ENCODE data around the gene NCAPH2. TPM values are rescaled to one million over a fixed set of nuclear protein-coding genes. Genes with fewer than 3 reads are reported as not detected.

The NCAPH2 gene
- total and polyA plus RNA-seq, 2 donors from 2014 or later, result 31.4 to 41.5 TPM

DNA sequence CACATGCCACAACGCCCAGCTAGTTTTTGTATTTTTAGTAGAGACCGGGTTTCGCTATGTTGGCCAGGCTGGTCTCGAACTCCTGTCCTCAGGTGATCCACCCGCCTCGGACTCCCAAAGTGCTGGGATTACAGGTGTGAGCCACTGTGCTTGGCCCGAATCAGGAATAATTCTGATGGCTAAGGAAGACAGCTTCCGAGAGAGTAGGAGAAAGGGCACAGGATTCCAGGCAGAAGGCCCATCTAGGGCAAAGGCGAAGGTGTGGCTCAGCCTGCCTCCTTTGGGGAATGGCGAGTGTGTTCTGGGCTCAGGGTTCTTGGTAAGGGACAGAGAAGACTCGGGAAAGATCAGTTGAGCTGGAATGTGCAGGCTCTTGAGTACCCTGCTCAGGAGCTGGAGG lies 56.3 kb downstream of the NCAPH2 start:
- FAIRE-seq (no peak), DNase-seq (no peak)
- no peaks in the 10 kb centered on the region for H3K9me3 ChIP-seq (ENCODE audit: control insufficient read depth in 2 of 3, insufficient read depth in 1 of 3, low read length in 3 of 3)
- H3K36me3 ChIP-seq (ENCODE audit: control insufficient read depth in 2 of 3, insufficient read depth in 3 of 3, low read length in 3 of 3), result no peaks in the 10 kb centered on the region
- H3K9ac ChIP-seq (ENCODE audit: low read length in 3 of 3), result no peak overlapping the region
- TF ChIP-seq, protein P1, sequence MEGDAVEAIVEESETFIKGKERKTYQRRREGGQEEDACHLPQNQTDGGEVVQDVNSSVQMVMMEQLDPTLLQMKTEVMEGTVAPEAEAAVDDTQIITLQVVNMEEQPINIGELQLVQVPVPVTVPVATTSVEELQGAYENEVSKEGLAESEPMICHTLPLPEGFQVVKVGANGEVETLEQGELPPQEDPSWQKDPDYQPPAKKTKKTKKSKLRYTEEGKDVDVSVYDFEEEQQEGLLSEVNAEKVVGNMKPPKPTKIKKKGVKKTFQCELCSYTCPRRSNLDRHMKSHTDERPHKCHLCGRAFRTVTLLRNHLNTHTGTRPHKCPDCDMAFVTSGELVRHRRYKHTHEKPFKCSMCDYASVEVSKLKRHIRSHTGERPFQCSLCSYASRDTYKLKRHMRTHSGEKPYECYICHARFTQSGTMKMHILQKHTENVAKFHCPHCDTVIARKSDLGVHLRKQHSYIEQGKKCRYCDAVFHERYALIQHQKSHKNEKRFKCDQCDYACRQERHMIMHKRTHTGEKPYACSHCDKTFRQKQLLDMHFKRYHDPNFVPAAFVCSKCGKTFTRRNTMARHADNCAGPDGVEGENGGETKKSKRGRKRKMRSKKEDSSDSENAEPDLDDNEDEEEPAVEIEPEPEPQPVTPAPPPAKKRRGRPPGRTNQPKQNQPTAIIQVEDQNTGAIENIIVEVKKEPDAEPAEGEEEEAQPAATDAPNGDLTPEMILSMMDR (IDR thresholded peaks at IDR 0.05; ENCODE audit: borderline replicate concordance, extremely low read depth, insufficient read depth), result no peak
- intact Hi-C loops (cut with DNase I), result no loop called here
- H3K27ac ChIP-seq (ENCODE audit: low read depth in 2 of 2, low read length in 2 of 2), result no peak overlapping the region
- H3K4me3 ChIP-seq (ENCODE audit: low read length in 3 of 3), result no peak overlapping the region
- no peaks in the 10 kb centered on the region for H3K27me3 ChIP-seq (ENCODE audit: control insufficient read depth, insufficient read depth, low read length)
- H3K4me1 ChIP-seq (ENCODE audit: control insufficient read depth in 2 of 3, insufficient read depth in 2 of 3, low read depth in 1 of 3, low read length in 3 of 3), result peaks cover 0 to 10% (median under 1%) of the 10 kb centered on the region in 3 donors

DNA sequence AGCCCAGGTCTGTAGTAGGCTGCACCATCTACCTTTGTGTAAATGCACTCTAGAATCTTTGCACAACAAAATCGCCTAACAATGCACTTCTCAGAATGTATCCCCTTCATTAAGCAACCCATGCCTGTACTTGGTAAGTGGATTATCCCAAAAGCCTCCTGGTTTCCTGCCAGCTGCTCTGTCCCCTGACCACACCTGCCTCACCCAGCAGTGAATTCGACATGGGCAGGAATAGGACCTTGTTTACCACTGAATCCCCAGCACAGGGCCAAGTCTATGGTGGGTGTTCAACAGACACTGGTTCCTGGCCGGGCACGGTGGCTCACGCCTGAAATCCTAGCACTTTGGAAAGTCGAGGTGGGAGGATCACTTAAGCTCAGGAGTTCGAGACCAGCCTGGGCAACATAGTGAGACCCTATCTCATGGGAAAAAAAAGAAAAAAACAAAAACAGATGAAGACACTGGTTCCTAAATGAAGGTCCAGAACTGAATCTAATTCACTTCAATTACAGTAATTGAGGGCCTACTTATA lies 59.8 kb downstream of the NCAPH2 start:
- no peak for FAIRE-seq
- no peak overlapping the region for H3K9ac ChIP-seq (ENCODE audit: low read length in 3 of 3)
- H3K36me3 ChIP-seq (ENCODE audit: control insufficient read depth in 2 of 3, insufficient read depth in 3 of 3, low read length in 3 of 3), result peaks cover 0 to 10% (median 7%) of the 10 kb centered on the region in 3 donors
- H3K27ac ChIP-seq (ENCODE audit: low read depth in 2 of 2, low read length in 2 of 2), result no peak overlapping the region
- H3K27me3 ChIP-seq (ENCODE audit: control insufficient read depth, insufficient read depth, low read length), result no peaks in the 10 kb centered on the region
- DNase-seq, result no peak
- no peaks in the 10 kb centered on the region for H3K9me3 ChIP-seq (ENCODE audit: control insufficient read depth in 2 of 3, insufficient read depth in 1 of 3, low read length in 3 of 3)
- H3K4me1 ChIP-seq (ENCODE audit: control insufficient read depth in 2 of 3, insufficient read depth in 2 of 3, low read depth in 1 of 3, low read length in 3 of 3), result peaks cover 0 to 23% (median 11%) of the 10 kb centered on the region in 3 donors
- H3K4me3 ChIP-seq (ENCODE audit: low read length in 3 of 3), result no peak overlapping the region
- intact Hi-C loops (cut with DNase I), result no loop called here
- TF ChIP-seq, protein P1 (IDR thresholded peaks at IDR 0.05; ENCODE audit: borderline replicate concordance, extremely low read depth, insufficient read depth), result no peak

DNA sequence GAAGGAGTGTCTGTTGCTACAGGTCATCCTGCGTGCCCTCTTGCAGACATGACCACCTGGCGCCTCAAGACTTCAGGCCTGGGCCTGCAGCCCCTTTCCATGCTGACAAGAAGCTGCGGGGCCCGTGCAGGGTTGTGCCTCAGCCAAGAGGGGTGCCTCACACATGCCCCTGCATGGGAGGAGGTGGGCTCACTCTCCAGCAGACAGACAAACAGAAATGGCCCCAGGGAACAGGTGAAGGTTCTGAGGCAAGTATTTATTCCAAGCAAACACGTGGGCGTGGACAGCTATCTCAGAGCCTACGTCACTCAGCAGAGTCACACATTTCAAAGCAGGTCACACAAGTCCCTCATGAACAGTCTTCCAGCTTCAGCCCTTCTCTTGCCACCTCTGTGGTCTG lies 60.6 kb downstream of the NCAPH2 start:
- DNase-seq, result peak in 1 of 5 donors; percentile 64
- Histone ChIP-seq H3K9ac (ENCODE audit: low read length in 3 of 3) (no peak overlapping the region), H3K27ac (ENCODE audit: low read depth in 2 of 2, low read length in 2 of 2) (no peak overlapping the region), H3K36me3 (ENCODE audit: control insufficient read depth in 2 of 3, insufficient read depth in 3 of 3, low read length in 3 of 3) (peaks cover 0 to 10% (median 7%) of the 10 kb centered on the region in 3 donors), H3K4me3 (ENCODE audit: low read length in 3 of 3) (no peak overlapping the region), H3K27me3 (ENCODE audit: control insufficient read depth, insufficient read depth, low read length) (no peaks in the 10 kb centered on the region), H3K4me1 (ENCODE audit: control insufficient read depth in 2 of 3, insufficient read depth in 2 of 3, low read depth in 1 of 3, low read length in 3 of 3) (peaks cover 0 to 17% (median 11%) of the 10 kb centered on the region in 3 donors), H3K9me3 (ENCODE audit: control insufficient read depth in 2 of 3, insufficient read depth in 1 of 3, low read length in 3 of 3) (no peaks in the 10 kb centered on the region)
- intact Hi-C loops (cut with DNase I), result no loop called here
- no peak for FAIRE-seq
- TF ChIP-seq, protein P1 (IDR thresholded peaks at IDR 0.05; ENCODE audit: borderline replicate concordance, extremely low read depth, insufficient read depth), result no peak

DNA sequence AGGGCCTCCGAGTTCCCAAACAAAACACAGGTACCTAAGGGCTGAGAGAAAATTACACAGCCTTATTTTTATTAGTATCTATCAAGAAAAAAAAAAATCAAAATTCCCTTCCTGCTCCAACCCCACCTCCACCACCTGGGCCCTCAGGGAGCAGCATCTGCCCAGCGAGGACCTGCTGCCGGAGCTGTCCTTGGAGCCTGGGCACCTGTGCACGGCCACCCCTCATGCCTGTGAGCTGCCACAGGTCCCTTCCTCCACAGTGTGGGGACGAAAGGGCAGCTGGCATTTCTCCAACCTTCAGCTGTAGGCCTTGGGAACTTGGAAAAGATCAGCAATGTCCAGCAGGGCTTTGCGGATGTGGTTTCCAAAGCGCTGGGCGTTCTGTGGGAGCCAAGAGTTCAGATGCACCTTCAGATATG lies 61.0 kb downstream of the NCAPH2 start:
- Histone ChIP-seq H3K36me3 (ENCODE audit: control insufficient read depth in 2 of 3, insufficient read depth in 3 of 3, low read length in 3 of 3) (peaks cover 0 to 10% (median 7%) of the 10 kb centered on the region in 3 donors), H3K4me1 (ENCODE audit: control insufficient read depth in 2 of 3, insufficient read depth in 2 of 3, low read depth in 1 of 3, low read length in 3 of 3) (peaks cover 0 to 15% (median 11%) of the 10 kb centered on the region in 3 donors), H3K27me3 (ENCODE audit: control insufficient read depth, insufficient read depth, low read length) (no peaks in the 10 kb centered on the region), H3K27ac (ENCODE audit: low read depth in 2 of 2, low read length in 2 of 2) (no peak overlapping the region), H3K4me3 (ENCODE audit: low read length in 3 of 3) (no peak overlapping the region), H3K9ac (ENCODE audit: low read length in 3 of 3) (no peak overlapping the region), H3K9me3 (ENCODE audit: control insufficient read depth in 2 of 3, insufficient read depth in 1 of 3, low read length in 3 of 3) (no peaks in the 10 kb centered on the region)
- intact Hi-C loops (cut with DNase I), result no loop called here
- TF ChIP-seq, protein P1 (IDR thresholded peaks at IDR 0.05; ENCODE audit: borderline replicate concordance, extremely low read depth, insufficient read depth), result no peak
- DNase-seq, result peak in 1 of 5 donors; percentile 67
- no peak for FAIRE-seq
